Heart left ventricle (tissue), 16 donors: Measurements from ENCODE around the gene ATP6V0A1. TPM values are rescaled to one million over a fixed set of nuclear protein-coding genes. Genes with fewer than 3 reads are reported as not detected.
A peak's percentile ranks its signal among the peaks of the same experiment; 100 is the strongest.

Experiments
- ATAC-seq, 4 donors: fragments of 200-7000 bp; cut with Tn5 transposase; one replicate each; pipeline ENCODE4 v1.9.1; 2020 to 2022; ENCODE audit warnings: moderate library complexity in 4 of 4, mild to moderate bottlenecking in 3 of 4, moderate number of reproducible peaks in 1 of 4
- DNase-seq, 5 donors: peaks; one replicate each; pipeline ENCODE4 v3.0.0-alpha.2; 2020
- H3K27ac ChIP-seq, 12 donors: fragments of 200-600 bp; sonication (generic) in 4 of 12; one replicate each; pipeline versions ENCODE4 v1.5.0 to v1.8.0; 2016 to 2022; ENCODE audit warnings: mild to moderate bottlenecking in 2 of 12
- H3K27me3 ChIP-seq, 9 donors: fragments of 200-600 bp; sonication (generic) in 2 of 9; one replicate each; pipeline versions ENCODE4 v1.5.1 to v1.8.0; 2016 to 2022; ENCODE audit warnings: mild to moderate bottlenecking in 3 of 9
- H3K36me3 ChIP-seq, 9 donors: fragments of 200-600 bp; sonication (generic) in 2 of 9; one replicate each; pipeline versions ENCODE4 v1.5.0 to v1.8.0; 2018 to 2022; ENCODE audit warnings: mild to moderate bottlenecking in 2 of 9
- H3K4me1 ChIP-seq, 12 donors: fragments of 200-600 bp; sonication (generic) in 4 of 12; one replicate each; pipeline versions ENCODE4 v1.5.0 to v1.8.0; 2016 to 2022; ENCODE audit warnings: mild to moderate bottlenecking in 3 of 12
- H3K4me3 ChIP-seq, 12 donors: fragments of 200-600 bp; sonication (generic) in 4 of 12; one replicate each; pipeline versions ENCODE4 v1.5.0 to v1.8.0; 2017 to 2022; ENCODE audit warnings: mild to moderate bottlenecking in 9 of 12, moderate library complexity in 4 of 12
- H3K9me3 ChIP-seq, 12 donors: fragments of 200-600 bp; sonication (generic) in 4 of 12; one replicate each; pipeline versions ENCODE4 v1.5.0 to v1.8.0; 2016 to 2022; ENCODE audit warnings: mild to moderate bottlenecking in 1 of 12
- POLR2A ChIP-seq, 2 donors: fragments of 450-650 bp; IDR thresholded peaks; one replicate each; pipeline ENCODE4 v1.6.1; 2017; ENCODE audit warnings: antibody characterized with exemption in 2 of 2, mild to moderate bottlenecking in 2 of 2, moderate library complexity in 2 of 2
- WGBS, 4 donors: extraction: QIAGEN DNeasy Blood & Tissue Kit in 2 of 4; methylation state at CpG; one replicate each; pipeline versions ENCODE4 v1.1.5 to v1.1.7; 2013 to 2018; 5-methylcytosine and 5-hydroxymethylcytosine counted together
- intact Hi-C, 10 donors: fragments of 100-400 bp; cut with DNase I; formaldehyde crosslinking; loops; one replicate each; pipeline versions ENCODE4 v1.11.1 to v1.14.2; 2022
- polyA plus RNA-seq, 2 donors: library from polyadenylated mRNA; stranded (reverse); fragments of 200-250 nt; gene quantifications; one replicate each; pipeline ENCODE4 v1.2.3, GENCODE V29; 2013
- total RNA-seq, 9 donors: library from RNA; depleted of rRNA in 2 of 9; stranded (reverse); fragments of >200 nt in 2 of 9; fragmentation: NEBNext Ultra II Directional in 3 of 9; extraction: Animal tissue kit (Norgen Biotek cat#: 25700) in 3 of 9; gene quantifications; one replicate each; pipeline versions ENCODE4 v1.1.0 to v1.2.4, GENCODE V29; 2016 to 2023
- TF ChIP-seq, protein P1 (sequence below), 12 donors: fragments of 200-600 bp; sonication (generic) in 4 of 12; IDR thresholded peaks; one replicate each; pipeline versions ENCODE4 v1.5.0 to v1.8.0; 2018 to 2022; ENCODE audit warnings: antibody characterized with exemption in 12 of 12, mild to moderate bottlenecking in 5 of 12
- donor health status: ischemic (EF 13 %, LVEDD 7.1; RV severe dilation, severe dysfunction).
- donor health status: healthy with polysubstance abuse.
- donor health status: DM: no; HTN: yes; CAD: no.
- donor health status: DM: no; HTN: no; CAD: no.
- donor health status: ischemic (EF 25% LVEDD 6.9; RV normal size, moderate dysfunction).
- donor health status: ischemic (EF 25% LVEDD 5.7; RV mildly dilated, moderate dysfunction).
- donor health status: healthy.
- donor health status: DM: yes; HTN: yes; CAD: no.
- donor health status: ischemic (EF 35%, LVEDD 5.7; RV mildly dilated, moderate dysfunction).
- donor health status: nonischemic (EF 11% LVEDD 7.7; RV severe dilation, severe dysfunction).
- donor health status: DM: yes; HTN: yes; CAD: no.
- donor health status: PGD.
- donor health status: ischemic (EF 29% LVEDD 5.4; RV normal size, mild dysfunction).
- donor health status: nonischemic (EF 23%, LVEDD 6.1; RV moderate dilation, normal function).

Gene ATP6V0A1
- total and polyA plus RNA-seq, 11 donors = 24.3 to 65.9 (median 35.9) TPM

DNA sequence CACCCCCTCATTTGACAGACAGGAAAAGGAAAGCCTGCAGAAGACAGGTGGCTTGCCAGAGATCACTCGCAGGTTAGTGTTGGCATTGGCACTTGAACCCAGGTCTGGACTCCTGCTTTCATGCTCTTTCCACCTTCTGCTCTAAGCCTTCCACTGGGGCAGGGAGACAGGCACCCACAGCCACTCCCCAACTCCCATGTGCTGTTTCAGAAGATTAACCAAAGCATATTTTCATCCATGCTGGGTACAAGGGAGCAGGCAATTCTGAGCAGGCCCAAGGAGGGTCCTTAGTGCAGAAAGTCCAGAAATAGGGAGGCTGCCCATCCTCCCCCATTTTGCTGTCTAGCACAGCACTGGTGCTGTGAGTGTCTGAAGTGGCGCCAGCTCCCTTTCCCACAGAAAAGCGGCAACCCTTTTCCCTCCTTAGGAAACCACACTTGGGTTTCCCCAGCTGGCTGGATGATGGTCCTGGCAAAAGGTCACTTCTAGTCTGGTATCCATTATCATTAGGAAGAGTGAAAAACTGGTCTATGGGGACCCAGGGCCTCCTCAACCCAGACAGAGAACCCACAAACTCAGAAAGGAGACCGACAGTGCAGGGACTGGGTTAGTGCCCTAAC, 33.6 kb upstream of the ATP6V0A1 start:
- Histone ChIP-seq H3K4me3 (no peak overlapping the region), H3K27me3 (peaks cover 0 to 31% (median 0%) of the 10 kb centered on the region in 9 donors), H3K4me1 (peaks cover 0 to 51% (median 19%) of the 10 kb centered on the region in 12 donors), H3K9me3 (no peaks in the 10 kb centered on the region), H3K36me3 (peaks cover 0 to 2% (median 0%) of the 10 kb centered on the region in 9 donors), H3K27ac (peak overlapping the region in 2 of 12 donors; percentile 17 to 51)
- DNase-seq (no peak), ATAC-seq (no peak)
- TF ChIP-seq POLR2A (IDR thresholded peaks at IDR 0.05) = no peak
- TF ChIP-seq, protein P1, sequence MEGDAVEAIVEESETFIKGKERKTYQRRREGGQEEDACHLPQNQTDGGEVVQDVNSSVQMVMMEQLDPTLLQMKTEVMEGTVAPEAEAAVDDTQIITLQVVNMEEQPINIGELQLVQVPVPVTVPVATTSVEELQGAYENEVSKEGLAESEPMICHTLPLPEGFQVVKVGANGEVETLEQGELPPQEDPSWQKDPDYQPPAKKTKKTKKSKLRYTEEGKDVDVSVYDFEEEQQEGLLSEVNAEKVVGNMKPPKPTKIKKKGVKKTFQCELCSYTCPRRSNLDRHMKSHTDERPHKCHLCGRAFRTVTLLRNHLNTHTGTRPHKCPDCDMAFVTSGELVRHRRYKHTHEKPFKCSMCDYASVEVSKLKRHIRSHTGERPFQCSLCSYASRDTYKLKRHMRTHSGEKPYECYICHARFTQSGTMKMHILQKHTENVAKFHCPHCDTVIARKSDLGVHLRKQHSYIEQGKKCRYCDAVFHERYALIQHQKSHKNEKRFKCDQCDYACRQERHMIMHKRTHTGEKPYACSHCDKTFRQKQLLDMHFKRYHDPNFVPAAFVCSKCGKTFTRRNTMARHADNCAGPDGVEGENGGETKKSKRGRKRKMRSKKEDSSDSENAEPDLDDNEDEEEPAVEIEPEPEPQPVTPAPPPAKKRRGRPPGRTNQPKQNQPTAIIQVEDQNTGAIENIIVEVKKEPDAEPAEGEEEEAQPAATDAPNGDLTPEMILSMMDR (IDR thresholded peaks at IDR 0.05) = no peak
- WGBS, 4 donors = 79 to 87% (median 82%) methylated on average over 4 of the region's 4 CpGs
- intact Hi-C loops = loop anchor here (5.0 to 10.0 kb wide), 6 partner anchors 32 to 107 kb away; partner anchors contain the start of gene ATP6V0A1 (in 7 of the 10)

DNA sequence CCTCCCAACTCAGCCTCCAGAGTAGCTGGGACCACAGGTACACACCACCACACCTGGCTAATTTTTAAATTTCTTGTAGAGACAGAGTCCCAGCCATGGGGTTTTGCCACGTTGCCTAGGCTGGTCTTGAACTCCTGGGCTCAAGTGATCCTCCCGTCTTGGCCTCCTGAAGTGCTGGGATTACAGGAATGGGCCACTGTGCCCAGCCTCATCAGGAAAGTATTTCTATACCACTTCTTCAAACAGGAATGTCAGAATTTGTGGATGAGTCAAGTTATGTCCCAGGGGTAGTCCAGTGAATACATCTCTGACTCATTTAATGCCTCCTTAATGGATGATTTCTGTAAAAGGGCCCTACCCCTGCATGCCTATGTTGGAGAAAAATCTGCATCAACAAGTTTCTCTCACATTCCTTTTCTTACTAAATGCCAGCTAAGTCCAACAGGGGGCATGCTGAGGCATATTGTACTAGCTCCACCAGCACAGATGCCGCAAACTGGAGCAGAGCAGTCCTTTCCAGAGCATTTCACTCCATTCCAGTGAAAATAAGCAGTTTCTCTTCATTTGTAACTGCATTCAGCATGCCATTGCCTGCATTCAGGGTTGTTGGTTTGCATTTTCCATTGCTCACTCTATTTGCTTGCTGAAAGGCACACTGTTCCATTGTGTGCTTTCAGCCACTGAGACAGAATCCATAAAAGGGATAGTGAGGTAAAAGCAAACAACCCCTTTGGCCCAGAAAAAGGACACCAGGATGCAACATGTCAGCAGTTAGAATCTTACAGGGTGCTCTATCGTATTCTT, 30.3 kb upstream of the ATP6V0A1 start:
- Histone ChIP-seq H3K27me3 (peaks cover 0 to 5% (median 0%) of the 10 kb centered on the region in 9 donors), H3K4me1 (peaks cover 0 to 44% (median 14%) of the 10 kb centered on the region in 12 donors), H3K36me3 (no peaks in the 10 kb centered on the region), H3K4me3 (peak overlapping the region in 1 of 12 donors; percentile 5), H3K27ac (peak overlapping the region in 2 of 12 donors; percentile 20 to 31), H3K9me3 (no peaks in the 10 kb centered on the region)
- intact Hi-C loops = loop anchor here in 5 of 10 donors (5.0 to 10.0 kb wide), 4 partner anchors 34 to 104 kb away; no protein-coding TSS in a partner anchor
- DNase-seq (peak in 1 of 5 donors; percentile 53), ATAC-seq (peak in 3 of 4 donors; percentile 51 to 71 (median 60))
- TF ChIP-seq, protein P1 (IDR thresholded peaks at IDR 0.05) = peak; percentile 40 to 72 (median 58)
- TF ChIP-seq POLR2A (IDR thresholded peaks at IDR 0.05) = no peak
- WGBS, 4 donors = 61 to 74% (median 69%) methylated on average over 4 of the region's 4 CpGs

DNA sequence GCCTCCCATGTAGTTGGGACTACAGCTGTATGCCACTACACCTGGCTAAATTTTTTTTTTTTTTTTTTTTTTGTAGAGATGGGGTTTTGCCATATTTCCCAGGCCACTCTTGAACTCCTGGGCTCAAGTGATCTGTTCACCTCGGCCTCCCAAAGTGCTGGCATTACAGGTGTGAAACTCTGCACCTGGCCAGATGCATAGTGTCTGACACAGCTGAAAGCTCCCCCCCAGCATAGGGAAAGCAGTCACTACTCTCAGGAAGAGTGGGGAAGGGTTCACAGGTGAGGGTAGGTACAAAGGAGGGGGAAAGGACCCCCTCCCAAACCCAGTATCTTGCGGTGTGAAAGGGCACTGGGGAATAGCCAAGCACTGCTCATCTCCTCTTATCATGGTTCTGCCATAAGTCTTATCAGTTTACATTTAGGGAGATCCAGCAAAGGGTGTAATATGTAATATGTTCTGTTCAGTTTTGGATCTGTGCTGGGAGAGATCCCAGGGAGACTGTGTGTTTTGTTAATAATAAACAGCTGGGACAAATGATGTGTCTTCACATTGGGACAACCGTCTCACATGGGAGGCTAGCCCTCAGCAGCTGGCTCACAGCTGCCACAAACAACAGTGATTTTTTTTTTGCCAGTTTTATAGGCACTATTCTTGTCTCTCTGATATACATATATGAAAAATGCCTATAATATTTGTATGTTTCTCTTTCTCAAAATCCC, 28.8 kb upstream of the ATP6V0A1 start:
- WGBS, 4 donors = 77 to 82% (median 79%) methylated on average over 3 of the region's 3 CpGs

More for the DNA sequence above, 28.8 kb upstream of the ATP6V0A1 start:
- Histone ChIP-seq H3K4me1 (peaks cover 0 to 37% (median 9%) of the 10 kb centered on the region in 12 donors), H3K9me3 (no peaks in the 10 kb centered on the region), H3K4me3 (no peak overlapping the region), H3K36me3 (no peaks in the 10 kb centered on the region), H3K27me3 (no peaks in the 10 kb centered on the region), H3K27ac (peak overlapping the region in 2 of 12 donors; percentile 13 to 29)
- TF ChIP-seq, protein P1 (IDR thresholded peaks at IDR 0.05) = no peak
- TF ChIP-seq POLR2A (IDR thresholded peaks at IDR 0.05) = no peak
- DNase-seq = no peak
- intact Hi-C loops = loop anchor here in 6 of 10 donors (5.0 to 10.0 kb wide), 5 partner anchors 32 to 102 kb away; no protein-coding TSS in a partner anchor
- peak in 3 of 4 donors; percentile 22 to 34 (median 31) for ATAC-seq
